ENCODE measurements around the gene CACNA1D.
"Not testable (repeated sequence)": the region's sequence is repeated elsewhere in the genome, so short reads cannot be mapped to it uniquely, and the experiment has no call there.

The CACNA1D gene

DNA sequence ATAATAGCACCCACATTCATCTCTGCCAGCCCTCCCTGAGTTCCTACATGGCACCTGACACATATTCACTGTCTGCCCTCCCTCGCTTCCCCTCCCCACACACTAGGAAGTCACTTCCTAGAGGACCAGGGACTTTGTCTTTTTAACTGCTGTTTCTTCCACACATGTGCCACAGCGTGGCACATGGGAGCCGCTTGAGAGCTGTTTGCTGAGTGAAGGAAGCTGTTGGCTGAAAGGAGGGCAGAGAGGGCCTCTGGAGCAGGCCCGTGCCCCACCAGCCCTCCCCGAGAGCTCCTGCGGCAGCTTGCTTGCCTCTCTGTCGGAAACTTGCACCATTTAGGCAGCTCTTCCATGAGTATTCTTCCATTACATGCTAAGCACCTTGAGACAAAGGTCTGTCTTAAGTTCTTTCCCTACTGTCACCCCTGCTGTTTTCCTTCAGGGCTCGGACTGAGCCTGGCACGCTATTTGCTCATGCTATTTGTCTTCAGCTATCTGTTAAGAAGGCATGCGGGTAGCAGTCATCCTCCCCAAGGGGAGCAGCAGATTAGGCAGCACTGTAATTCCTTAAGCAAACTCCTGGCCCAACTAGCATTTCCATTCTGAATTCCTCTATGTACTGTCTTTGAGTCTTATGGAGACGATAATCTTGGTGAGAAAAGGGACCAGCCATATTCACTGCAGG is 72.2 kb downstream of the CACNA1D start:
- Mint-ChIP-seq H3K27me3 (peaks cover 33% of the 10 kb centered on the region), H3K27ac (no peak overlapping the region), H3K4me1 (ENCODE audit: low read depth) (no peaks in the 10 kb centered on the region), H3K36me3 (ENCODE audit: low read depth) (no peaks in the 10 kb centered on the region), H3K4me3 (no peak overlapping the region), H3K9me3 (no peaks in the 10 kb centered on the region)

DNA sequence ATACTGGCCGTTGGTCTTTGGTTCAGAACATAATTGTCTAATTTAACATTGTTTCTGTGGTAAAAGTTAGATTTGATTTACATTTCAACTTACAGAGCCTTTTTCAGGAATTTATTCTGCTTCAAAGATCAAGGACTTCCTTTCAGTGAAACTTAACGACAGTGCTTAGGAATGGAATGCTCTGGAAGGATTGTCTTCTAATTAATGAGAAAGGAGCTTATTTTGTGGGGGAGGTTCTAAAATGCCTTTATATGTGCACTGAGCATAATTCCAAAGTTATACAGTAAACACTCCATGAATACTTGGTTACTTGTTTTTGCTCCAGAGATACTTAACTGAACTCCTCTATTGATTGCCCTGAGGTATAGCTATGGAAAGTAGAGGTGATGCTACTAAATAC is 75.7 kb downstream of the CACNA1D start:
- H3K27me3 Mint-ChIP-seq: peaks cover 15% of the 10 kb centered on the region
- no peaks in the 10 kb centered on the region for H3K9me3 Mint-ChIP-seq
- no peak overlapping the region for H3K27ac Mint-ChIP-seq
- H3K36me3 Mint-ChIP-seq (ENCODE audit: low read depth): no peaks in the 10 kb centered on the region
- H3K4me1 Mint-ChIP-seq (ENCODE audit: low read depth): no peaks in the 10 kb centered on the region
- no peak overlapping the region for H3K4me3 Mint-ChIP-seq

GRCh38 chr3:53570709-53571108 is 76.3 kb downstream of the CACNA1D start:
- Mint-ChIP-seq H3K4me3 (no peak overlapping the region), H3K36me3 (ENCODE audit: low read depth) (no peaks in the 10 kb centered on the region), H3K27ac (no peak overlapping the region), H3K4me1 (ENCODE audit: low read depth) (no peaks in the 10 kb centered on the region), H3K9me3 (no peaks in the 10 kb centered on the region), H3K27me3 (peaks cover 12% of the 10 kb centered on the region)

GRCh38 chr3:53571264-53571663 is 76.9 kb downstream of the CACNA1D start:
- no peaks in the 10 kb centered on the region for H3K36me3 Mint-ChIP-seq (ENCODE audit: low read depth)
- peaks cover 11% of the 10 kb centered on the region for H3K27me3 Mint-ChIP-seq
- no peaks in the 10 kb centered on the region for H3K4me1 Mint-ChIP-seq (ENCODE audit: low read depth)
- no peak overlapping the region for H3K27ac Mint-ChIP-seq
- H3K4me3 Mint-ChIP-seq: no peak overlapping the region
- no peaks in the 10 kb centered on the region for H3K9me3 Mint-ChIP-seq

GRCh38 chr3:53572184-53572583 is 77.8 kb downstream of the CACNA1D start:
- not testable (repeated sequence) for H3K4me1 Mint-ChIP-seq (ENCODE audit: low read depth); H3K9me3 Mint-ChIP-seq; H3K27me3 Mint-ChIP-seq; H3K27ac Mint-ChIP-seq; H3K4me3 Mint-ChIP-seq; H3K36me3 Mint-ChIP-seq (ENCODE audit: low read depth)

DNA sequence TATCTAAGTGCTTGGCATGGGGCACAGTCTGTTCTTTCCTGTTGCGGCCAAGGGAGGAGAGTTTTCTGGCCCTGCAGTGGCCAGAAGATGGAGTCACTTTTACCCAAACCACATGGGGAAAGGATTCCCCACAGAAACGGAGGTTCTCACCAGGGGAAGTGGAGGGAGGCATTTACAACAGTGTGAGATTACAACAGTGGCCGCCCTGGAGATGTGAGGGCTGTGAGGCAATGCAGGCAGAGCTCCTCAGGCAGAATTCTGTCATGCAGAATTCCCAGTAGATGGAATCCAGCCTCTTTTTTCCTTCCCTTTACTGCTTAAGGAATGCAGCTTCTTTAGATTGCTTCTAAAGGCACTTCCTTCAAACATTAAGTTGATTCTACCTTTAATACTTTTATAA is 83.1 kb downstream of the CACNA1D start:
- H3K27ac Mint-ChIP-seq: no peak overlapping the region

DNA sequence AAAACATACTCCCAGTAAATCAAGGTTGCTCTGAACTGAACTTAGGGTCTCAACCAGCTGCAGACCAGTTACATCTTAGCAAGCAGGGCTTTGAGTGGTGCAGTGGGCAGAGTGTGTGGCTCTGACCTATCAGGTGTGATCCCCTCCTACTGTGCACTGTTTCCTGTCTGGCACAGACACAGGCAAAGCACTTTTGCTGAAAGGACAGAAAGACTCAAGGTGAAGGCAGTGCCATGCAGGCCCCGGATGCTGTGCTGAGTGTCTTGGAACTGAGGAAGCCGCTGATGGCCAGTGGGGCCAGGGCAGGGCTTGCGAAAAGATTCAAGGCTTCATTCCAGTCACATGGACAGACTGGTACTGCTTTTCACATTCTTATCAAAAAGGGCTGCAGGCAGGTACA is 85.2 kb downstream of the CACNA1D start:
- no peak overlapping the region for H3K4me3 Mint-ChIP-seq
- no peak overlapping the region for H3K27ac Mint-ChIP-seq
- no peaks in the 10 kb centered on the region for H3K36me3 Mint-ChIP-seq (ENCODE audit: low read depth)
- H3K27me3 Mint-ChIP-seq: no peaks in the 10 kb centered on the region
- no peaks in the 10 kb centered on the region for H3K9me3 Mint-ChIP-seq
- no peaks in the 10 kb centered on the region for H3K4me1 Mint-ChIP-seq (ENCODE audit: low read depth)

More for the DNA sequence above, 83.1 kb downstream of the CACNA1D start:
- H3K4me3 Mint-ChIP-seq: no peak overlapping the region
- H3K27me3 Mint-ChIP-seq: no peaks in the 10 kb centered on the region
- H3K36me3 Mint-ChIP-seq (ENCODE audit: low read depth): no peaks in the 10 kb centered on the region
- H3K4me1 Mint-ChIP-seq (ENCODE audit: low read depth): no peaks in the 10 kb centered on the region
- no peaks in the 10 kb centered on the region for H3K9me3 Mint-ChIP-seq

DNA sequence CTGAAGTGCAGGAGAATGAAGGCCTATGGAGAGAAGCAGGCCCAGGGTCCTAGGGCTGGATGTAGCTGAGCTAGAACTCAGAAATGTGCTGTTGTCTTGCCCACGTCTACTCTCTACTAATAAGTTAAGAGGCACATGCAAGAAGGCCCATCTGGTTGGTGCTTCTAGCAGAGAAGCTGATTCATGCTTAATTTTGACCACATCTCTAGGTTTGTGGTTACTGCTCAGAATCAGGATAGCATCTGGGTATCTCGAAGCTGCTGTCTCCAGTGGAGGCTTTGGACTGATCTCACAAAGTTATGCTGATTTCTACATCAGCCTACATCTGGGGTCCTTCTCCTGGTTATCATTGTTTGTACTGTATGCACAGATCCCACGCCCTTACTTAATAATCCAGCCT is 87.3 kb downstream of the CACNA1D start:
- Mint-ChIP-seq H3K27me3 (no peaks in the 10 kb centered on the region), H3K27ac (no peak overlapping the region), H3K36me3 (ENCODE audit: low read depth) (no peaks in the 10 kb centered on the region)

GRCh38 chr3:53583161-53583690 is 88.8 kb downstream of the CACNA1D start:
- Mint-ChIP-seq H3K4me3 (no peak overlapping the region), H3K36me3 (ENCODE audit: low read depth) (no peaks in the 10 kb centered on the region), H3K27me3 (no peaks in the 10 kb centered on the region), H3K27ac (no peak overlapping the region), H3K9me3 (no peaks in the 10 kb centered on the region), H3K4me1 (ENCODE audit: low read depth) (no peaks in the 10 kb centered on the region)

More for the DNA sequence above, 87.3 kb downstream of the CACNA1D start:
- Mint-ChIP-seq H3K4me1 (ENCODE audit: low read depth) (no peaks in the 10 kb centered on the region), H3K9me3 (no peaks in the 10 kb centered on the region), H3K4me3 (no peak overlapping the region)

DNA sequence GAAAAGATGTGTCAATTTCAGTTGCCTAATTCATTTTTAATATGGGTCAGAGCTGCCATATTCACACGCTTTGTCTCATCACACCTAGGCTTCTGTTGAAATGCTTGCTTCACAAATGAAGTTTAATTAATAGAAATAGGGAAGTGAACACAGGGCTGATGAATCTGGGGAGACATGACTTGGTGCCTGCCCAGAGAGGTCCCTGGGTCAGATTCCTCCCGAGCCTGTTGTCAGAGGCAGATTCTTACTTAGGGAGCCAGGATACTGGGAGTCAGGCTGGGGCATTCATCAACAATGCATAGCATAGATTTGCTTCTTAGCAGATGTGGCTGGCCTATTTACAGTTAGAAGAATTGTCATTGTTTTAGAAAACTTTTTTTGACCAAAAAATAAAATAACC is 90.6 kb downstream of the CACNA1D start:
- no peaks in the 10 kb centered on the region for H3K36me3 Mint-ChIP-seq (ENCODE audit: low read depth)
- no peak overlapping the region for H3K4me3 Mint-ChIP-seq
- H3K27me3 Mint-ChIP-seq: no peaks in the 10 kb centered on the region
- no peak overlapping the region for H3K27ac Mint-ChIP-seq
- no peaks in the 10 kb centered on the region for H3K9me3 Mint-ChIP-seq
- H3K4me1 Mint-ChIP-seq (ENCODE audit: low read depth): no peaks in the 10 kb centered on the region

DNA sequence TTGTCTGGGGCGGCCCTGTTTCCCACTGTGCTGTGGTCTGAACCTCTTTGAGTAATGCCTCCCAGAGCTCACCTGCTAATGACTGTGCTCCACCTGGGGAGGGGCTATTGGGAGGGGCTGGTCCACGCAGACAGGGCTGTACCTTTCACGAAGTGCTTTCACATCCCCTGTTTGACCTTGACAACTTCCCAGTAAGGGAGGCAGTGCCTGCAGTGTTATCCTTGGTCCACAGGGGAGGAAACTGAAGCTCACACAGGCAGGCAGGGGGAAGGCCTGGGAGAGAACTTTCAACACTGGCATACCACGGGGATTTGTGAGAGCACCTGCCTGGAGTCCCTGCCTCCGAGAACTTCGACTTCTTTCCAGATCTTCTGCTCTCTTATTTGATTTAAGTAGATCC is 91.2 kb downstream of the CACNA1D start:
- Mint-ChIP-seq H3K27ac (no peak overlapping the region), H3K9me3 (no peaks in the 10 kb centered on the region), H3K4me3 (no peak overlapping the region), H3K4me1 (ENCODE audit: low read depth) (no peaks in the 10 kb centered on the region), H3K27me3 (no peaks in the 10 kb centered on the region), H3K36me3 (ENCODE audit: low read depth) (no peaks in the 10 kb centered on the region)

DNA sequence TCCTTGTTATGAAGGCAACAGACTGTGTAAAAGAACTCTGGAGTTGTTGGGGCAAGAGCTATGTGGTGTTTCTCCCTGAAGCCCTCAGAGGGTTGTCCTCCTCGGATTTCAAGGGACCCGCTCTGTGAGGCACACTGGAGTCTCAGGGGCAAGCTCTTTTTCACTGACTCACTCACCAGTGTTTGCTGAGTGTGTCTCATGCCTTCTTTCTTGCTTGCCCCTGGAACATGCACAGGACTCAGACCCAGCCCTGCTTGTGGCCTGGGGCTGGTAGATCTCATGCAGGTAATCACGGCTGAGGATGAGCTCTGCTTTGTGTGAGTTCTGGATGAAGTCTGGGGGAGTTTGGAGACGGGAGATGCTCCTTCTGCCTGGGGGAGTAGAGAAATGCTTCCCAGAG is 93.7 kb downstream of the CACNA1D start:
- Mint-ChIP-seq H3K9me3 (no peaks in the 10 kb centered on the region), H3K27me3 (no peaks in the 10 kb centered on the region), H3K4me1 (ENCODE audit: low read depth) (no peaks in the 10 kb centered on the region), H3K4me3 (no peak overlapping the region), H3K27ac (no peak overlapping the region), H3K36me3 (ENCODE audit: low read depth) (no peaks in the 10 kb centered on the region)

- no peak overlapping the region for H3K27ac Mint-ChIP-seq
- no peaks in the 10 kb centered on the region for H3K4me1 Mint-ChIP-seq (ENCODE audit: low read depth)
- no peaks in the 10 kb centered on the region for H3K27me3 Mint-ChIP-seq
- no peak overlapping the region for H3K4me3 Mint-ChIP-seq
- no peaks in the 10 kb centered on the region for H3K36me3 Mint-ChIP-seq (ENCODE audit: low read depth)
- H3K9me3 Mint-ChIP-seq: no peaks in the 10 kb centered on the region
Measured at GRCh38 chr3:53589201-53589600, 94.8 kb downstream of the CACNA1D start.

DNA sequence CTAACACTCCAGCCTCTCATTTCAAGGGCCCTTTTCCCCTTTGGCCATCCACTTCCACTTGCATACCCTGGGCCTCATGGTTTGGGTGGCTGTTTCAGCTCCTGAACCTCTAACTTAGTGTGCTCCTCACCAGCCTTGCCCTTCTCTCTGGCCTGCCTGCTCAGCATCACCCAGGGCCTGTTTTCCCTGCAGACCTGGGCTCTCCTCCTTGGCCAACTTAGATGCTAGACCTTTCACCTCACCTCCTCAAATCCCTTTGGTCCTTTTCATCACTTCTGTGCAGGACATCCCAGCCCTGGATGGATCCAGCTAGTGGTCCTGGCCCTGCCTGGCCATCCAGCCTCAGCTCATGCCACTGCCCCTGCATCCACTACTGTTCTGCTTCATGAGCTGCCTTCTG is 95.4 kb downstream of the CACNA1D start:
- Mint-ChIP-seq H3K36me3 (ENCODE audit: low read depth) (no peaks in the 10 kb centered on the region), H3K4me1 (ENCODE audit: low read depth) (no peaks in the 10 kb centered on the region), H3K27me3 (no peaks in the 10 kb centered on the region), H3K9me3 (no peaks in the 10 kb centered on the region), H3K27ac (no peak overlapping the region), H3K4me3 (no peak overlapping the region)

GRCh38 chr3:53590606-53591005 is 96.2 kb downstream of the CACNA1D start:
- H3K9me3 Mint-ChIP-seq: no peaks in the 10 kb centered on the region
- no peaks in the 10 kb centered on the region for H3K27me3 Mint-ChIP-seq
- H3K4me3 Mint-ChIP-seq: no peak overlapping the region
- H3K27ac Mint-ChIP-seq: no peak overlapping the region
- no peaks in the 10 kb centered on the region for H3K4me1 Mint-ChIP-seq (ENCODE audit: low read depth)
- H3K36me3 Mint-ChIP-seq (ENCODE audit: low read depth): no peaks in the 10 kb centered on the region

DNA sequence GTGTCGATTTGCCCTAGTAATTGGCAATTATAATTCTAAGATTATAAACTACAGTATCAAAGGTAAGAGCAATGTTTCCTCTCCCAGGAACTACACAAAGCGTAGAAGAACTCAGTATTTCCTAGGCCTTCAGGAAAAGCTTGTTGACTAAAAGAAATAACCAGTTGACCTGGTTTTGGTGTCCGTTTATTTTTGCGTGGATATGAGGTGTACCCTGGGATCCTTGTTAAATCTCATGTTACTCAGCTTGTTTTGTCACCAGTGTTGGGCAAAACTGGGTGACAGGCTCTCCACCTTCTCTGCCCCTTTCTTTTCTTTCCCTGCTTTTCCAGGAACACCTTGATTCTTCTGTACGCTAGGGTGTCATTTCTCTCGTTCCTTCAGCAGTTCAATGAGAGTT is 97.2 kb downstream of the CACNA1D start:
- Mint-ChIP-seq H3K36me3 (ENCODE audit: low read depth) (no peaks in the 10 kb centered on the region), H3K9me3 (no peaks in the 10 kb centered on the region), H3K4me3 (no peak overlapping the region), H3K27me3 (no peaks in the 10 kb centered on the region), H3K4me1 (ENCODE audit: low read depth) (no peaks in the 10 kb centered on the region), H3K27ac (no peak overlapping the region)

All from stimulated activated naive CD8-positive, alpha-beta T cell treated with anti-CD3 and anti-CD28 coated beads, Interleukin-15, Interleukin-2, amounts not matched to agents 100 ng/mL and 50 ng/mL, for 24 hours (primary cell).